GM23338 (cell line): ENCODE results near the gene UQCC5.

Experiments
- CTCF ChIP-seq, 2 experiments: fragments of 200-600 bp in 1 of 2; sonication (generic) in 1 of 2; conservative IDR thresholded peaks; 2 replicates each; pipeline versions ENCODE4 v1.5.1 to v1.6.1; 2016 to 2017; ENCODE audit warnings: antibody characterized with exemption in 2 of 2, low read depth in 2 of 2, mild to moderate bottlenecking in 2 of 2, moderate library complexity in 1 of 2
- EZH2phosphoT487 ChIP-seq: fragments of 200-600 bp; sonication (generic); IDR thresholded peaks from one replicate; pipeline ENCODE4 v1.8.1; 2018; ENCODE audit warnings: antibody characterized with exemption; ENCODE audit not compliant: unreplicated experiment
- POLR2AphosphoS5 ChIP-seq: IDR thresholded peaks from 2 replicates; pipeline ENCODE4 v1.6.1; 2016; ENCODE audit warnings: antibody characterized with exemption, low read depth

GRCh38 chr3:52532838-52533622 lies 3.4 kb upstream of the UQCC5 start:
- TF ChIP-seq CTCF (conservative IDR thresholded peaks at IDR 0.05; ENCODE audit: low read depth in 2 of 2) (0 out of 4 replicates have a peak, but pooled peaks of 1 of the 2 experiments have one; percentile 0), POLR2AphosphoS5 (no peak), EZH2phosphoT487 (no peak)
